Panc1 (cell line): ENCODE data around the gene TMEM120B. TPM values are rescaled to one million over a fixed set of nuclear protein-coding genes. Genes with fewer than 3 reads are reported as not detected.
A peak's percentile ranks its signal among the peaks of the same experiment; 100 is the strongest.
"Not testable (repeated sequence)": the region's sequence is repeated elsewhere in the genome, so short reads cannot be mapped to it uniquely, and the experiment has no call there.

Experiments used
- ATAC-seq: fragments of 200-7000 bp; cut with Tn5 transposase; 2 replicates; pipeline ENCODE4 v1.9.1; 2020; ENCODE audit warnings: mild to moderate bottlenecking, moderate library complexity
- BruUV-seq: library from RNA; stranded (reverse); fragments of 400-500 nt; replicated peaks from 2 replicates; lab custom pipeline; 2021; lab: Mats Ljungman, UMichigan
- CTCF ChIA-PET: fragments of 300-600 bp; sonication (Branson Sonifier 250); formaldehyde crosslinking; loops from one replicate; lab custom pipeline; 2022; ENCODE audit warnings: antibody characterized with exemption; lab: Charles Lee
- POLR2A ChIA-PET: fragments of 300-600 bp; sonication (Branson Sonifier 250); formaldehyde crosslinking; loops from one replicate; lab custom pipeline; 2022; ENCODE audit warnings: antibody characterized with exemption; lab: Charles Lee
- DNase-seq: peaks from one replicate; pipeline ENCODE4 v3.0.0-alpha.2; 2010; ENCODE audit warnings: low read depth, low spot score
- H3K27ac ChIP-seq: 2 replicates; pipeline ENCODE4 v1.5.1; 2011; ENCODE audit warnings: mild to moderate bottlenecking, low read length, inconsistent platforms
- H3K27me3 ChIP-seq: fragments of 200-500 bp; sonication (Bioruptor generic); 2 replicates; pipeline ENCODE4 v1.6.0; 2014; ENCODE audit warnings: low read length, inconsistent platforms; ENCODE audit not compliant: control insufficient read depth, insufficient read depth
- H3K36me3 ChIP-seq: fragments of 200-500 bp; sonication (Bioruptor generic); 2 replicates; pipeline ENCODE4 v1.5.1; 2014; ENCODE audit warnings: inconsistent platforms, mild to moderate bottlenecking, low read length, moderate library complexity; ENCODE audit not compliant: control insufficient read depth, insufficient read depth
- H3K4me1 ChIP-seq: 2 replicates; pipeline ENCODE4 v1.5.1; 2011; ENCODE audit warnings: inconsistent platforms, mild to moderate bottlenecking, low read length, moderate library complexity; ENCODE audit not compliant: control insufficient read depth, insufficient read depth
- H3K4me3 ChIP-seq, 2 experiments: 2 replicates each; pipeline ENCODE4 v1.5.1; 2011 to 2012; ENCODE audit warnings: low read depth in 2 of 2, low read length in 2 of 2, mild to moderate bottlenecking in 2 of 2, inconsistent platforms in 1 of 2, moderate library complexity in 1 of 2
- H3K9me3 ChIP-seq: fragments of 200-500 bp; sonication (Bioruptor generic); 2 replicates; pipeline ENCODE4 v1.5.1; 2014; ENCODE audit warnings: low read depth, mild to moderate bottlenecking, inconsistent platforms, low read length, moderate library complexity; ENCODE audit not compliant: control insufficient read depth, insufficient read depth
- POLR2AphosphoS5 ChIP-seq: IDR thresholded peaks from 2 replicates; pipeline ENCODE4 v1.6.1; 2012; ENCODE audit warnings: mild to moderate bottlenecking, low read depth, low read length, moderate library complexity
- SIN3A ChIP-seq: IDR thresholded peaks from 2 replicates; pipeline ENCODE4 v1.6.1; 2012; ENCODE audit warnings: low read depth, mild to moderate bottlenecking, low read length, moderate library complexity, borderline replicate concordance; ENCODE audit not compliant: insufficient read depth
- TCF7L2 ChIP-seq: IDR thresholded peaks from 2 replicates; pipeline ENCODE4 v1.6.1; 2011; ENCODE audit warnings: mild to moderate bottlenecking, low read depth, low read length, inconsistent platforms
- in situ Hi-C: cut with HindIII; loops from 2 replicates; pipeline ENCODE4 v1.10.0; 2016; ENCODE audit warnings: low sequenced_read_pairs, low pct_unique_long_range_greater_than_20kb
- intact Hi-C: fragments of 100-400 bp; cut with micrococcal nuclease; formaldehyde crosslinking; loops from one replicate; pipeline ENCODE4 v1.10.0; 2022; ENCODE audit not compliant: unreplicated experiment
- total RNA-seq: library from RNA; stranded (reverse); gene quantifications from one replicate; pipeline ENCODE4 v1.2.1, GENCODE V29; 2021; ENCODE audit not compliant: unreplicated experiment
- TF ChIP-seq, protein P1 (sequence below), 2 experiments: IDR thresholded peaks; 2 replicates each; pipeline ENCODE4 v1.6.1; 2011 to 2012; ENCODE audit warnings: low read depth in 2 of 2, control low read depth in 1 of 2, low read length in 1 of 2, mild to moderate bottlenecking in 1 of 2, moderate library complexity in 1 of 2; ENCODE audit not compliant: insufficient read depth in 1 of 2
- TF ChIP-seq, protein P2 (sequence below): fragments of 450-650 bp; IDR thresholded peaks from 2 replicates; pipeline ENCODE4 v1.5.1; 2017; ENCODE audit warnings: mild to moderate bottlenecking

The TMEM120B gene
- total RNA-seq, 1 experiment from 2014 or later, result 22.3 TPM

DNA sequence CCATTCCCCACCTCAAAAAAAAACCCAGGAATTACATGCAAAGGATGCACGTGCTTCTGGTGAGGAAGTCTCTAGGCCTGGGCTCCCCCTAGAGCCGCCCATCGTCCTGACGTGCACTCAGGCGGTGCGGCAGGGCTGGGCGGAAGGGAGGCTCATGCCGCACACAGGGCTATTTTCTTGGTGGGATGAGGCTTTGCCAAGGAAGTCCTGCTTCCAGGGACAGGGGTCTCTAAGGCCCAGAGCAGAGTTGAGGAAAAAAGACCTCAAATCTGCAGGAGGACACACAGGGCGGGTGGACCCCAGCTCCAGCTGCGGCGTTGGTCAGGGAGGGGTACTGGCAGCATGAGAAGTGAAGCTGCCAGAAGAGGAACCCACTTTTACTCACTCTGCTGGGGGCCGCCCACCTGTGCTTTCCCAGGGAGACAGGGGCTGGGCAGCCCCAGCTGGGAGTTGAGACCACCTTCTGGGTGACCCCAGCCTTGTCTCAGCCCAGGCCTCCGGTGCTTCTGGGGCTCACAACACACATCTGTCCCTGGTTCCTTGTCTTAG, 76.8 kb downstream of the TMEM120B start:
- BruUV-seq, result no TSS peak
- intact Hi-C loops (no loop called here), in situ Hi-C loops (no loop called here)
- Histone ChIP-seq H3K36me3 (peaks cover 4% of the 10 kb centered on the region; the same call in 1 of the 2 replicates), H3K27me3 (no peaks in the 10 kb centered on the region), H3K27ac (peak overlapping the region; percentile 72; the same call in 1 of the 2 replicates), H3K4me1 (peaks cover 54% of the 10 kb centered on the region), H3K4me3 (no peak overlapping the region), H3K9me3 (no peaks in the 10 kb centered on the region)
- TF ChIP-seq, protein P1, sequence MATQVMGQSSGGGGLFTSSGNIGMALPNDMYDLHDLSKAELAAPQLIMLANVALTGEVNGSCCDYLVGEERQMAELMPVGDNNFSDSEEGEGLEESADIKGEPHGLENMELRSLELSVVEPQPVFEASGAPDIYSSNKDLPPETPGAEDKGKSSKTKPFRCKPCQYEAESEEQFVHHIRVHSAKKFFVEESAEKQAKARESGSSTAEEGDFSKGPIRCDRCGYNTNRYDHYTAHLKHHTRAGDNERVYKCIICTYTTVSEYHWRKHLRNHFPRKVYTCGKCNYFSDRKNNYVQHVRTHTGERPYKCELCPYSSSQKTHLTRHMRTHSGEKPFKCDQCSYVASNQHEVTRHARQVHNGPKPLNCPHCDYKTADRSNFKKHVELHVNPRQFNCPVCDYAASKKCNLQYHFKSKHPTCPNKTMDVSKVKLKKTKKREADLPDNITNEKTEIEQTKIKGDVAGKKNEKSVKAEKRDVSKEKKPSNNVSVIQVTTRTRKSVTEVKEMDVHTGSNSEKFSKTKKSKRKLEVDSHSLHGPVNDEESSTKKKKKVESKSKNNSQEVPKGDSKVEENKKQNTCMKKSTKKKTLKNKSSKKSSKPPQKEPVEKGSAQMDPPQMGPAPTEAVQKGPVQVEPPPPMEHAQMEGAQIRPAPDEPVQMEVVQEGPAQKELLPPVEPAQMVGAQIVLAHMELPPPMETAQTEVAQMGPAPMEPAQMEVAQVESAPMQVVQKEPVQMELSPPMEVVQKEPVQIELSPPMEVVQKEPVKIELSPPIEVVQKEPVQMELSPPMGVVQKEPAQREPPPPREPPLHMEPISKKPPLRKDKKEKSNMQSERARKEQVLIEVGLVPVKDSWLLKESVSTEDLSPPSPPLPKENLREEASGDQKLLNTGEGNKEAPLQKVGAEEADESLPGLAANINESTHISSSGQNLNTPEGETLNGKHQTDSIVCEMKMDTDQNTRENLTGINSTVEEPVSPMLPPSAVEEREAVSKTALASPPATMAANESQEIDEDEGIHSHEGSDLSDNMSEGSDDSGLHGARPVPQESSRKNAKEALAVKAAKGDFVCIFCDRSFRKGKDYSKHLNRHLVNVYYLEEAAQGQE (IDR thresholded peaks at IDR 0.05; ENCODE audit: insufficient read depth in 1 of 2, low read depth in 2 of 2, low read length in 1 of 2), result no peak
- TF ChIP-seq, protein P2, sequence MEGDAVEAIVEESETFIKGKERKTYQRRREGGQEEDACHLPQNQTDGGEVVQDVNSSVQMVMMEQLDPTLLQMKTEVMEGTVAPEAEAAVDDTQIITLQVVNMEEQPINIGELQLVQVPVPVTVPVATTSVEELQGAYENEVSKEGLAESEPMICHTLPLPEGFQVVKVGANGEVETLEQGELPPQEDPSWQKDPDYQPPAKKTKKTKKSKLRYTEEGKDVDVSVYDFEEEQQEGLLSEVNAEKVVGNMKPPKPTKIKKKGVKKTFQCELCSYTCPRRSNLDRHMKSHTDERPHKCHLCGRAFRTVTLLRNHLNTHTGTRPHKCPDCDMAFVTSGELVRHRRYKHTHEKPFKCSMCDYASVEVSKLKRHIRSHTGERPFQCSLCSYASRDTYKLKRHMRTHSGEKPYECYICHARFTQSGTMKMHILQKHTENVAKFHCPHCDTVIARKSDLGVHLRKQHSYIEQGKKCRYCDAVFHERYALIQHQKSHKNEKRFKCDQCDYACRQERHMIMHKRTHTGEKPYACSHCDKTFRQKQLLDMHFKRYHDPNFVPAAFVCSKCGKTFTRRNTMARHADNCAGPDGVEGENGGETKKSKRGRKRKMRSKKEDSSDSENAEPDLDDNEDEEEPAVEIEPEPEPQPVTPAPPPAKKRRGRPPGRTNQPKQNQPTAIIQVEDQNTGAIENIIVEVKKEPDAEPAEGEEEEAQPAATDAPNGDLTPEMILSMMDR, result no peak
- no peak for TF ChIP-seq SIN3A
- no peak for TF ChIP-seq TCF7L2
- TF ChIP-seq POLR2AphosphoS5, result no peak
- DNase-seq (no peak), ATAC-seq (no peak)
- POLR2A ChIA-PET, result no interaction called here
- CTCF ChIA-PET, result interaction anchor here (0.6 kb wide), 1 partner anchor 13 kb away, joined by 7 read pairs; no protein-coding TSS in a partner anchor

DNA sequence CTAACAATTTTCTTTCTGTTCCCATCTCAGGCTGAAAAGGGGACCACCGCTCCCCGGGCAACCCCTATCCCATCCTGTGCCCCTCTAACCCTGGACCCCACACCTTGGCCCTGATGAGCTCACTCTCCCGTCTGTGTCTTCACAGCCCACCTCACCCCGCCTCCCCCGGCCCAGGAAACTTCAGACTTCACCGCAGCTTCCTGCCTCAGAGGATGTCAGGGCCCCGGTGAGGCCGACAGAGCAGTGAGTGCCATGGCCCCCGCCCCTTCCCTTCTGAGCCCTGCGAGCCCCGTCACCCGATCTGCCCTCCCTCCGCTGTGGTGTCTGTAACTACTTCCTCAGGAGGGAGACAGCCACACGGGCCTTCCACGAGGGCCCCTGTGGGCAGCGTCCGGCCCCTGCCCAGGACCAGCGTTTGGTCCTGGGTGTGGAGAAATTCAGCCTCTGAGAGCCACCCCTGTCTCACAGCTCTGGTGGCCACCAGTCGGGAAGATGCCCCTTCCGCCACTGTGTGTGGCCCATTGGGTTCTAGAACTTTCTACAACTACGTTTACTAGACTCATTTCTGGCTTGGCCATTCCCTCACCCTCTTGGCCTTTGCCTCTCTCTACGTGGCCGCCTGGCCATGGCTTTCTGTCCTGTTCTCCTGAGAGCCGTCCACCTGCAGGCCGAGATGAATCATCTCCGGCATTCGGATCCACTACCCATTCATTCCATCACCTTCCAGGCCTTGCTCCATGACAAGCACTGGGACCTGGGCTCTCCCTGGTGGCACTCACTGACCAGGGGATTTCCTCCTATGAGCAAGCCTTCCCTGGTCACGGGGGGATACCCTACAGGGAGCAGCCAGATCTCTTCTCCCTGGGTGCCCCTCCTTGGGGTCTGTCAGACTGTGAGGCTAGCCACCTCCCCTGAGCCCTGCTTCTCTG, 77.5 kb downstream of the TMEM120B start:
- ChIA-PET POLR2A (interaction anchor here (0.6 kb wide), 2 partner anchors 21 to 40 kb away, joined by 3 read pairs; no protein-coding TSS in a partner anchor), CTCF (interaction anchor here (0.6 kb wide), 1 partner anchor 14 kb away, joined by 7 read pairs; no protein-coding TSS in a partner anchor)
- Histone ChIP-seq H3K27me3 (no peaks in the 10 kb centered on the region), H3K4me1 (peaks cover 56% of the 10 kb centered on the region), H3K9me3 (no peaks in the 10 kb centered on the region), H3K4me3 (peak overlapping the region in 1 of 2 experiments; percentile 13; a peak in 1 of 4 replicates), H3K36me3 (peaks cover 4% of the 10 kb centered on the region; the same call in 1 of the 2 replicates), H3K27ac (peak overlapping the region; percentile 72)
- ATAC-seq (no peak), DNase-seq (no peak)
- TF ChIP-seq, protein P1 (IDR thresholded peaks at IDR 0.05; ENCODE audit: insufficient read depth in 1 of 2, low read depth in 2 of 2, low read length in 1 of 2), result no peak
- TF ChIP-seq, protein P2, result no peak
- TF ChIP-seq POLR2AphosphoS5 (no peak), SIN3A (no peak), TCF7L2 (no peak)
- in situ Hi-C loops (no loop called here), intact Hi-C loops (loop anchor here (5.0 kb wide), 1 partner anchor 93 kb away; no protein-coding TSS in a partner anchor)
- BruUV-seq, result no TSS peak

DNA sequence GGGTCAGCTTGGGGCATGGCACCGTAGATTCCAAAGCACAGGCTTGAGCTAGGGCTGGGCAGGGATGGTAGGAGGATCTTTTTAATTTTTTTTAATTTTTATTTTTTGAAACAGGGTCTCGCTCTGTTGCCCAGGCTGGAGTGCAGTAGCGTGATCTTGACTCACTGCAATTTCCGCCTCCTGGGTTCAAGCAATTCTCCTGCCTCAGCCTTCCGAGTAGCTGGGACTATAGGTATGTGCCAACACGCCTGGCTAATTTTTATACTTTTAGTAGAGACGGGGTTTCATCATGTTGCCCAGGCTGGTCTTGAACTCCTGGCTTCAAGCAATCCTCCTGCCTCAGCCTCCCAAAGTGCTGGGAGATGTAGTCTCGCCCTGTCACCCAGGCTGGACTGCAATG, 78.2 kb downstream of the TMEM120B start:
- BruUV-seq, H3K27me3 ChIP-seq, H3K9me3 ChIP-seq, in situ Hi-C loops, DNase-seq, ATAC-seq, CTCF ChIA-PET, H3K36me3 ChIP-seq: not testable (repeated sequence)
- peak overlapping the region; percentile 72; the same call in 1 of the 2 replicates for H3K27ac ChIP-seq
- POLR2A ChIA-PET, result interaction anchor here (0.6 kb wide), 2 partner anchors 20 to 41 kb away, joined by 3 read pairs; no protein-coding TSS in a partner anchor
- peak overlapping the region in 1 of 2 experiments; percentile 13; a peak in 1 of 4 replicates for H3K4me3 ChIP-seq
- H3K4me1 ChIP-seq, result peaks cover 63% of the 10 kb centered on the region
- intact Hi-C loops, result loop anchor here (5.0 kb wide), 1 partner anchor 93 kb away; no protein-coding TSS in a partner anchor
